Calu3 (cell line): ENCODE results near the gene ANKDD1A. TPM values are rescaled to one million over a fixed set of nuclear protein-coding genes. Genes with fewer than 3 reads are reported as not detected.

Experiments used
- BruUV-seq: library from RNA; stranded (reverse); fragments of 400-500 nt; replicated peaks from 2 replicates; lab custom pipeline; 2021; lab: Mats Ljungman, UMichigan
- CTCF ChIA-PET: fragments of 300-600 bp; sonication (Branson Sonifier 250); formaldehyde crosslinking; loops from one replicate; lab custom pipeline; 2022; ENCODE audit warnings: antibody characterized with exemption; lab: Charles Lee
- DNase-seq: peaks from one replicate; pipeline ENCODE4 v3.0.0; 2022
- H3K27ac Mint-ChIP-seq: one replicate; pipeline ENCODE4 v1.8.0; 2022; ENCODE audit warnings: mixed read lengths; ENCODE audit not compliant: unreplicated experiment
- H3K27me3 Mint-ChIP-seq: one replicate; pipeline ENCODE4 v1.8.0; 2022; ENCODE audit warnings: mixed read lengths; ENCODE audit not compliant: unreplicated experiment
- H3K36me3 Mint-ChIP-seq: one replicate; pipeline ENCODE4 v1.8.0; 2022; ENCODE audit warnings: mild to moderate bottlenecking, moderate library complexity, mixed read lengths; ENCODE audit not compliant: insufficient read depth, unreplicated experiment
- H3K4me1 Mint-ChIP-seq: one replicate; pipeline ENCODE4 v1.8.0; 2022; ENCODE audit warnings: mild to moderate bottlenecking, low read depth, mixed read lengths; ENCODE audit not compliant: unreplicated experiment
- H3K4me3 Mint-ChIP-seq: one replicate; pipeline ENCODE4 v1.8.0; 2022; ENCODE audit warnings: mild to moderate bottlenecking, low read depth, moderate library complexity, mixed read lengths; ENCODE audit not compliant: unreplicated experiment
- H3K9me3 Mint-ChIP-seq: one replicate; pipeline ENCODE4 v1.8.0; 2022; ENCODE audit warnings: low read depth, mixed read lengths; ENCODE audit not compliant: unreplicated experiment
- CTCF ChIP-seq: fragments of 200-600 bp; IDR thresholded peaks from one replicate; pipeline ENCODE4 v1.8.0; 2022; ENCODE audit warnings: antibody characterized with exemption; ENCODE audit not compliant: unreplicated experiment
- intact Hi-C: fragments of 100-400 bp; cut with micrococcal nuclease; formaldehyde crosslinking; loops from one replicate; pipeline ENCODE4 v1.10.0; 2022; ENCODE audit not compliant: unreplicated experiment
- total RNA-seq: library from RNA; stranded (reverse); gene quantifications from 2 replicates; pipeline ENCODE4 v1.2.3, GENCODE V29; 2022

ANKDD1A gene
- total RNA-seq, 1 experiment from 2014 or later, result 0.42 TPM

- H3K36me3 Mint-ChIP-seq, result no peaks in the 10 kb centered on the region
- H3K27me3 Mint-ChIP-seq, result peaks cover 53% of the 10 kb centered on the region
- BruUV-seq, result no TSS peak
- H3K27ac Mint-ChIP-seq, result no peak overlapping the region
- peaks cover 8% of the 10 kb centered on the region for H3K4me1 Mint-ChIP-seq
- no peak for TF ChIP-seq CTCF
- CTCF ChIA-PET, result no interaction called here
- intact Hi-C loops, result no loop called here
- H3K4me3 Mint-ChIP-seq, result no peak overlapping the region
- no peak for DNase-seq
- H3K9me3 Mint-ChIP-seq, result no peaks in the 10 kb centered on the region
Observed at GRCh38 chr15:64925335-64926330, 13.9 kb downstream of the ANKDD1A start.

GRCh38 chr15:64926661-64927060 is 15.0 kb downstream of the ANKDD1A start:
- no peak overlapping the region for H3K27ac Mint-ChIP-seq
- peaks cover 63% of the 10 kb centered on the region for H3K27me3 Mint-ChIP-seq
- no peaks in the 10 kb centered on the region for H3K9me3 Mint-ChIP-seq
- CTCF ChIA-PET, result no interaction called here
- BruUV-seq, result no TSS peak
- intact Hi-C loops, result no loop called here
- H3K4me1 Mint-ChIP-seq, result peaks cover 15% of the 10 kb centered on the region
- TF ChIP-seq CTCF, result no peak
- H3K4me3 Mint-ChIP-seq, result no peak overlapping the region
- no peaks in the 10 kb centered on the region for H3K36me3 Mint-ChIP-seq
- DNase-seq, result no peak

GRCh38 chr15:64928626-64929220 is 17.0 kb downstream of the ANKDD1A start:
- CTCF ChIA-PET, result interaction anchor here (0.6 to 1.0 kb wide), 2 partner anchors 69 to 154 kb away, joined by 3 read pairs; no protein-coding TSS in a partner anchor
- no TSS peak for BruUV-seq
- no peak for TF ChIP-seq CTCF
- intact Hi-C loops, result no loop called here
- peaks cover 15% of the 10 kb centered on the region for H3K4me1 Mint-ChIP-seq
- DNase-seq, result no peak
- H3K27me3 Mint-ChIP-seq, result peaks cover 63% of the 10 kb centered on the region
- H3K4me3 Mint-ChIP-seq, result no peak overlapping the region
- H3K36me3 Mint-ChIP-seq, result no peaks in the 10 kb centered on the region
- no peak overlapping the region for H3K27ac Mint-ChIP-seq
- H3K9me3 Mint-ChIP-seq, result no peaks in the 10 kb centered on the region

GRCh38 chr15:64930019-64930652 is 18.4 kb downstream of the ANKDD1A start:
- no peaks in the 10 kb centered on the region for H3K36me3 Mint-ChIP-seq
- no peak overlapping the region for H3K4me3 Mint-ChIP-seq
- peaks cover 62% of the 10 kb centered on the region for H3K27me3 Mint-ChIP-seq
- no peak overlapping the region for H3K27ac Mint-ChIP-seq
- TF ChIP-seq CTCF, result no peak
- peaks cover 15% of the 10 kb centered on the region for H3K4me1 Mint-ChIP-seq
- DNase-seq, result no peak
- no TSS peak for BruUV-seq
- intact Hi-C loops, result no loop called here
- no peaks in the 10 kb centered on the region for H3K9me3 Mint-ChIP-seq
- CTCF ChIA-PET, result no interaction called here
